ENCODE results near the gene SYNM. TPM values are rescaled to one million over a fixed set of nuclear protein-coding genes. Genes with fewer than 3 reads are reported as not detected.

SYNM gene
- total and polyA plus RNA-seq, 2 of the 8 experiments (the other 6 are each of a cell fraction or from before 2014, with no cell fraction given): 0.89 to 2.0 TPM

DNA sequence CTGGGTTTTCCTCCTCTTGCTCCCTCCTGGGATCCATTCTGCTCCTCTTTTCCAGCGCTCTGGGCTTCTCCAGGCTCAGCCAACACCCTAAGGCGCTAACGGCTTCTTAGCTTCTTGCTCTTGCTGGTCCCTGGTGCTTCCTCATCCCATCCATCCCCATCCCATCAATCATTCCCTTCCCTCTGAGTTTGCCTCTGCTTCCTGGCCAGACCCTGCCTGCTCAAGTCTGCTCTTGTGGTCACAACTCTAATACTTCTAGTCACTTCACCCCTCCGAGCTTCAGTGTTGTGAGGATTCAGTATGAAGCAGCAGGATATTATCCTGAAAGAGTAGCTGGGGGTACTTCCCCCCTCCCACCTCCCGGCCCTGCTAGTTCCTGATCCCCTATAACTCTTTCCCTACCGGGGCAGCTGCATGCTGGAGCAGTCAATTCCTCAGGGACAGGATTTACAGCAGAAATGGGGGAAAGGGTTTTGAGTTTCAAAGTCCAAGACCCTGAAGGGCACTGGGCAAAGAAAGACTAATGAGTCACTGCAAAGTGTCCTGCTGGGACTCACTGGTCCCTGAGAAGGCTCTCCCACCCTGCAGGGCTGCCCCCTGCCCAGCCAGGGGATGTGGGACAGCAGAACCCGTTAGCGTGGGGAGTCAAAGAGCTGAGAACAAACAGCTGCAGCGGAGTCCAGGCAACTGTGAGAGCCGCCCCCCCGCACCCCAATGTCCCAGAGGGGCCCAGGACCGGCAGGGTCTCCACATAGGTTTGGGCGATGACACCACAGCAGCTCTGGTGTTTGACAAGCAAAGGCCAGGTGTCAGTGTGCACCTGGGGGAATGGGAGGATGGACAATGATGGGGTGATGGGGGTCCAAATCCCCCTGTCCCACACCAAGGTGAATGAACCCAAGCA is 2.3 kb upstream of the SYNM start:
- Histone ChIP-seq H3K4me2 (ENCODE audit: insufficient read depth in 1 of 2, low read depth in 2 of 2, low read length in 2 of 2) (no peak overlapping the region), H2BK5ac (ENCODE audit: low read depth, low read length) (no peak overlapping the region), H2BK20ac (ENCODE audit: low read length) (no peak overlapping the region), H3K4me3 (ENCODE audit: extremely low read depth in 1 of 4, insufficient read depth in 2 of 4, low read depth in 3 of 4, low read length in 4 of 4) (no peak overlapping the region), H3K27me3 (replicated peaks in 1 of 4; ENCODE audit: control insufficient read depth in 3 of 4, extremely low read depth in 1 of 4, insufficient read depth in 3 of 4, low read length in 3 of 4) (peaks cover 16 to 54% (median 45%) of the 10 kb centered on the region in 4 experiments), H3K79me2 (ENCODE audit: control insufficient read depth in 1 of 2, insufficient read depth in 2 of 2, low read length in 2 of 2) (no peaks in the 10 kb centered on the region), H3K23me2 (ENCODE audit: low read depth, low read length) (peaks cover 13% of the 10 kb centered on the region; the same call in 1 of the 2 replicates), H3K9ac (replicated peaks in 1 of 4; ENCODE audit: extremely low read depth in 1 of 4, low read depth in 3 of 4, low read length in 3 of 4) (no peak overlapping the region), H4K8ac (ENCODE audit: extremely low read depth, insufficient read depth, low read length) (no peak overlapping the region), H4K20me1 (replicated peaks in 1 of 2; ENCODE audit: control insufficient read depth in 1 of 2, insufficient read depth in 2 of 2, low read length in 2 of 2) (peaks cover 0 to 8% of the 10 kb centered on the region in 2 experiments), H4K91ac (replicated peaks; ENCODE audit: insufficient read length, low read length) (no peak overlapping the region), H4K5ac (ENCODE audit: insufficient read length, low read depth, low read length) (no peak overlapping the region), H3K36me3 (ENCODE audit: control insufficient read depth in 2 of 4, insufficient read depth in 4 of 4, low read length in 3 of 4) (no peaks in the 10 kb centered on the region), H3K23ac (ENCODE audit: insufficient read length) (no peak overlapping the region), H3K14ac (ENCODE audit: insufficient read length) (no peak overlapping the region), H2BK15ac (ENCODE audit: low read length) (no peak overlapping the region; the same call in 1 of the 2 replicates), H3K27ac (ENCODE audit: low read depth, low read length) (no peak overlapping the region), H2BK12ac (ENCODE audit: low read depth, low read length) (0 out of 2 replicates have a peak overlapping the region, but pooled peaks have one; percentile 39), H3K79me1 (ENCODE audit: low read depth, low read length) (no peaks in the 10 kb centered on the region), H2BK120ac (replicated peaks; ENCODE audit: low read depth, low read length) (no peak overlapping the region), H3K4ac (replicated peaks; ENCODE audit: insufficient read length, low read depth, low read length) (no peak overlapping the region), H3K56ac (replicated peaks; ENCODE audit: insufficient read length, low read depth, low read length) (no peak overlapping the region), H3K9me3 (ENCODE audit: insufficient read depth in 2 of 2, low read depth in 1 of 2, low read length in 1 of 2) (no peaks in the 10 kb centered on the region), H2AK5ac (ENCODE audit: low read depth, low read length) (no peak overlapping the region), H2AFZ (ENCODE audit: low read length) (no peak overlapping the region), H3K18ac (ENCODE audit: extremely low read depth, low read length) (no peak overlapping the region), H3K4me1 (replicated peaks in 1 of 4; ENCODE audit: control insufficient read depth in 3 of 4, insufficient read depth in 4 of 4, low read length in 3 of 4) (peaks cover 0 to 2% (median 1%) of the 10 kb centered on the region in 4 experiments; a peak in 2 of 7 replicates)
- ChIA-PET POLR2A (ENCODE audit: partially characterized antibody) (no interaction called here), CTCF (ENCODE audit: partially characterized antibody) (interaction anchor here (0.7 to 8.9 kb wide), 17 partner anchors 8 to 207 kb away, joined by 3 to 114 read pairs (median 4); partner anchors contain the start of gene LRRC28)
- TF ChIP-seq TEAD4 (IDR thresholded peaks at IDR 0.05; ENCODE audit: low read depth, low read length) (no peak), SRF (IDR thresholded peaks at IDR 0.05; ENCODE audit: low read depth, low read length) (no peak), CHD2 (IDR thresholded peaks at IDR 0.05; ENCODE audit: low read length) (no peak), CEBPB (IDR thresholded peaks at IDR 0.05; ENCODE audit: low read depth, low read length) (no peak), EP300 (IDR thresholded peaks at IDR 0.05; ENCODE audit: borderline replicate concordance in 1 of 2, low read depth in 2 of 2, low read length in 2 of 2) (no peak)
- TF ChIP-seq, protein P1, sequence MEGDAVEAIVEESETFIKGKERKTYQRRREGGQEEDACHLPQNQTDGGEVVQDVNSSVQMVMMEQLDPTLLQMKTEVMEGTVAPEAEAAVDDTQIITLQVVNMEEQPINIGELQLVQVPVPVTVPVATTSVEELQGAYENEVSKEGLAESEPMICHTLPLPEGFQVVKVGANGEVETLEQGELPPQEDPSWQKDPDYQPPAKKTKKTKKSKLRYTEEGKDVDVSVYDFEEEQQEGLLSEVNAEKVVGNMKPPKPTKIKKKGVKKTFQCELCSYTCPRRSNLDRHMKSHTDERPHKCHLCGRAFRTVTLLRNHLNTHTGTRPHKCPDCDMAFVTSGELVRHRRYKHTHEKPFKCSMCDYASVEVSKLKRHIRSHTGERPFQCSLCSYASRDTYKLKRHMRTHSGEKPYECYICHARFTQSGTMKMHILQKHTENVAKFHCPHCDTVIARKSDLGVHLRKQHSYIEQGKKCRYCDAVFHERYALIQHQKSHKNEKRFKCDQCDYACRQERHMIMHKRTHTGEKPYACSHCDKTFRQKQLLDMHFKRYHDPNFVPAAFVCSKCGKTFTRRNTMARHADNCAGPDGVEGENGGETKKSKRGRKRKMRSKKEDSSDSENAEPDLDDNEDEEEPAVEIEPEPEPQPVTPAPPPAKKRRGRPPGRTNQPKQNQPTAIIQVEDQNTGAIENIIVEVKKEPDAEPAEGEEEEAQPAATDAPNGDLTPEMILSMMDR (IDR thresholded peaks at IDR 0.05; ENCODE audit: control extremely low read depth in 1 of 3, insufficient read depth in 1 of 3, low read depth in 1 of 3, low read length in 3 of 3): no peak
- FAIRE-seq (no peak), DNase-seq (ENCODE audit: low read depth in 1 of 2, low spot score in 2 of 2) (no peak)
- 90% methylated on average over 13 of the region's 13 CpGs; no CpG with 5 or more reads in 1 of the 2 experiments for WGBS, 2 experiments (ENCODE audit: extremely low coverage in 1 of 2, insufficient coverage in 1 of 2, insufficient read length in 1 of 2, insufficient replicate concordance in 2 of 2, low coverage in 1 of 2, low lambda C conversion rate in 2 of 2, missing lambda C conversion rate in 1 of 2)
